KG1 (cell line): ENCODE results near the gene DPEP2NB.
"Not testable (repeated sequence)": the region's sequence is repeated elsewhere in the genome, so short reads cannot be mapped to it uniquely, and the experiment has no call there.

Source experiments
- DNase-seq: peaks from one replicate; lab custom pipeline; 2025; lab: John Stamatoyannopoulos, UW

The DPEP2NB gene

DNA sequence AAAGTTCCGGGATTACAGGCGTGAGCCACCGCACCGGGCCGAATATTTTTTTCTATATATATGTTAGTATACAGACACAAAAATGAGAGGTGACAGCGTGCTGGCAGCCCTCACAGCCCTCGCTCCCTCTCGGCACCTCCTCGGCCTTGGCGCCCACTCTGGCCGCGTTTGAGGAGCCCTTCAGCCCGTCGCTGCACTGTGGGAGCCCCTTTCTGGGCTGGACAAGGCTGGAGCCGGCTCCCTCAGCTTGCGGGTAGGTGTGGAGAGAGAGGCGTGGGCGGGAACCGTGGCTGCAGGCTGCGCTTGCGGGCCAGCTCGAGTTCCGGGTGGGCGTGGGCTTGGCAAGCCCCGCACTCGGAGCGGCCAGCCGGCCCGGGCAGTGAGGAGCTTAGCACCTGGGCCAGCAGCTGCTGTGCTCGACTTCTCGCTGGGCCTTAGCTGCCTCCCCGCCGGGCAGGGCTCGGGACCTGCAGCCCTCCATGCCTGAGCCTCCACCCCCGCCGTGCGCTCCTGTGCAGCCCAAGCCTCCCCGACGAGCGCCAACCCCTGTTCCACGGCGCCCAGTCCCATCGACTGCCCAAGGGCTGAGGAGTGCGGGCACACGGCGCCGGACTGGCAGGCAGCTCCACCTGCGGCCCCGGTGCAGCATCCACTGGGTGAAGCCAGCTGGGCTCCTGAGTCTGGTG, 33.6 kb downstream of the DPEP2NB start:
- no peak for DNase-seq

DNA sequence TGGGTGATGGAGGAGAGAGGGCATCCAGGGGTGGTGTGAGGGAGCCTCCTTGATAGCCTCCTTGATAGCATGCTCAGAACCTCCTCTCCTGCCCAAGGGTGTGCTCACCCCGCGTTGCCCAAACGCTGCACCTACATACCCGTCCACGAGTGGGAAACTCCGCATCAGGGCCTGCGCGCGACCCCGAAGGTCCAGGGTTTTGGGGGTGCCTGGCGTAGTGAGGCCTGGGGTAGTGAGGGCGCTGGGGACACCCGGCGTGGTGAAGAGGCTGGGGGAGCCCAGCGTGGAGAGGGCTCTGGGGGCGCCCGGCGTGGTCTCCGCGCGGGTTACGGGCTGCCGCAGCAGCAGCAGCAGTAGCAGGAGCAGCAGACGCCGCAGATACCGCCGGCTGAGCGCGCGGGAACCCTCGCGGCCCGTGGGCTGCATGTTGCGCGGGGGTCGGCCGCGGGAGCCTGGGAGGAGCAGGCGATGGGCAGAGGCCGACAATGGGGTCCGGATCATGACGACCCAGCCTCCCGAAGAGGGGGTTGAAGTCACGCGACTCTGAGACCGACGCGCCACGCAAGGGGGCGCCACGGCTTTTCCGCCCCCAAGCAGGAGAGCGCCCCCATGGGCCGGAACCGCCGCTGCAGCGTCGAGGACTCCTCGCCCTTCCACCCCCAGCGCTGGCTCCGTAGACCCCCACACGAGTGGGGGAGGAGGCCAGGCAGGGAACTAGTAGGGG, 35.6 kb downstream of the DPEP2NB start, which contains the start of gene DPEP3:
Gene DPEP3 (minus strand): TSS at position 545 of the 724 bp plus-strand sequence. CDS start 119 bp downstream, at position 426.
- no peak for DNase-seq

DNA sequence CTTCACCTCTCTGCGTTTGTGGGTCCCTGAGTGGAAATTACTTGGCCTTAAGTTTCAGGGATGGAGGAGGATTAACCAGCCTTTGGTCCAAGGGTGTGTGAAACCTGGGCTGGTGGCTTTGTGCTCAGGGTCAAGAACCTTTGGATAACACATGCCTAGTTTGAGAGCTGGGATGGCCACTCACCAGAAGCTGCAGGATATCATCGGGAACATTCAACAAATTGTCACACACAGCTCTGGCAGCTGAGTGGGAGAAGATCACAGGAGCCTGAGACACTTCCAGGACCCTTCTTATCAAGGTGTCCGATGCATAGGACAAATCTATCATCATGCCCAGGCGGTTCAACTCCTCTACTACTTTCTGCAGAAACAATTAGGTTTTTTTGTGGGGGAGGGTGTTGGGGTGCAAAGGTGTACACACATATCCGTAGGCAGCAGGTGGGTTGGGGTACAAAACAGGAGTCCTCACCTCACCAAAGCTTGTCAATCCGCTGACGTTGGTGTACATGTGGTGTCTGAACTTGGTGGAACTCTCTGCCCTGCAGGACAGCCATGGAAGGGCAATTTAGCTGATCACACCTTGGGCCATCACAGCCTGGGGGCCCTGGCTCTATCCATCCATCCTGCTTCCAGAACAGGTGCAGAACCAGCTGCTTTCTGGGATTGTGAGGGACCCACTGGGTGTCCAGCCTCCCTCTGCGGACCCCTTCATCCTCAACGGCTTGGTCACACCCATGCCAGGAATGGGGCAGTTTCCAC, 38.1 kb downstream of the DPEP2NB start:
- DNase-seq, result no peak

DNA sequence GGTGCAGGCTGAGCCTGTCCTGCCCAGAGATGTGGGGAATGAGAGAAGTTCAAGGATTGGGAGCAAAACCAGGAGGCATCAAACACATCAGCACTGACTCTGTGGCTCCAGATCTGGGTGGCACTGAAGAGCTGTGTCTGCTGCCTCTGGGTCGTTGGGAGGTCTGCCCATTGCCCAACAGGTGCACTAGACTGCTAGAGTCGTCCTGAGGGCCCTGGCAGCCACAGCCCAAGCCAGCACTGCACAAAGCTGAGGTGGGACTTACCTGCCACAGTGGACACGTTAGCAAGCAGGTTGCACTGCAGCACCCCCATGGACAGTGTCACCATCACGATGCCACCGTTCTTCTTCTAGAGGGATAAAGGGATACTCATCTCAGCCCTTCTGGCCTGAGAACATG, 38.7 kb downstream of the DPEP2NB start:
- DNase-seq, result no peak

DNA sequence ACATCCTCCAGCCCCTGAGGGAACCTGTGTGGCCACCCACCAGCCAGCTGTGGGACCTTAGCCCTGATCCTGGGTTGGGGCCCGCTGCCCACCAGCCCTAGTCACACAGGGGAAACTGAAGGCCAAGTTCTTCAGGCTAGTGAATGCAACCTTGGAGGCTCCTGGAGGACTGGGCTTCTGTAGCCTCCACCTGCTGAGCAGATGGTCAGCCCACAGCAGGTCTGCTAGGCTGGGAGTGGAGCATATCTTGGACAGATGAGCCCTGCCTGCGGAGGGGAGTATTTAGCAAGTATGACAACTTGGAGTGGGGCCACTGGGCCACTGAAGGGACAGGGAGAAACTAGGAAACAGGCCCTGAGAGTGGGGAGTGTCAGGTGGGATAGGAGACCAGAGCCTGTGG, 39.5 kb downstream of the DPEP2NB start:
- DNase-seq, result no peak

DNA sequence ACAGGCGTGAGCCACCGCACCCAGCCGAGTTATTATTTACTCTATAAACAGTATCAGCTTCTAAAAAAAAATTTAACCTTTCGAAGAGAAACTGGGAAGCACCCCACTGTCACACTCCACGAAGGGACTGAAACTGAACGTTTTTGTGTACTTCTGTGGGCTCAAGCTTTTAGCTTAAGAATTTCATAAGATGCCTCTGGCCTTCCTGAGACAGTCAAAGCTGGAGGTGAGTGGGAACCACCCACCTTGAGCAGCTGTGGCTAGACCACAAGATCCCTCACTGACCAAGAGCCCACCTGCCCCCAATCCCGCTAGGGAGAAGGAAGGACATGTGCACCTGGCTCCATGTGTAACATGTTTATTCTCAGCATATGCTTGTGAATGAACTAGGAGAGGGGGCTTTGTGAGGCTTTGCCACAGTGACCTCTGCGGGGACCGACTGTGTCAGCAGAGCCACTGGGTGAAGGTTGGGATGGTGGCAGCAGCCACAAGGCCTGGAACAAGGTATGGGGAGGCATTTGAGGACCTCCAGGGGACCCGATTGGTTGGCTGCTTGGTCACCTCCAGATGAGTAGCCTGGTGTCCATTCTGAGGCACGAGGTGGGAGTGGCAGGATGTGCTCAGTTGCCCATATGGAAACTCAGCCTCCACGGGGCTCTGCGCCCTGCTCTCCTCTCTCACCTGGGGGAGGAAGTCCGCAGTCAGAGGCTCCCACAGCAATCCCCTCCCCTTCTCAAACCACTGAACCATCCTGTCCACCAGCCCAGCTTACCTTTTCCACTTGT, 40.2 kb downstream of the DPEP2NB start:
- no peak for DNase-seq

DNA sequence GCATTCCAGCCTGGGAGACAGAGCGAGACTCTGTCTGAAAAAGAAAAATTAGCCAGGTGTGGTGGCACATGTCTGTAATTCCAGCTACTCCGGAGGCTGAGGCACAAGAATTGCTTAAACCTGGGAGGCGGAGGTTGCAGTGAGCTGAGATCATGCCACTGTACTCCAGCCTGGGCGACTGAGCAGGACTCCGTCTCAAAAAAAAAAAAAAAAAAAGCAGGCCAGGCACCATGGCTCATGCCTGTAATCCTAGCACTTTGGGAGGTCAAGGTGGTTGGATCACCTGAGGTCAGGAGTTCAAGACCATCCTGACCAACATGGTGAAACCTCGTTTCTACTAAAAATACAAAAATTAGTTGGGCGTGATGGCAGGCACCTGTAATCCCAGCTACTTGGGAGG, 43.4 kb downstream of the DPEP2NB start:
- not testable (repeated sequence) for DNase-seq

DNA sequence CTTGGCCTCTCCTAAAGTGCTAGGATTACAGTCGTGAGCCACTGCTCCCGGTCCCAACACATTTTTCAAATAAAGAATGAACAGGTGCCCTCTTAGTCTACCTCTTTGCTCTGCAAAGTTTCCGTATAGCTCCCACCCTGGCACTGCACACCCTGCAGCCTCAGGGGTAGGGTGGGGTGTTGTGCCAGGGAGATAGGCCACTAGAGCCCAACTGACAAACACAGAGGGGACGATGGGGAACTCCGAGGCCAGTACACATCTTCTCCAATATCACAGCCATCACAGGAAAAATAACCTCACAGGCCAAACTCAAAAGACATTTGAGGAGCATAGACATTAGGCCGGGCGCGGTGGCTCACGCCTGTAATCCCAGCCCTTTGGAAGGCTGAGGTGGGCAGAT, 44.6 kb downstream of the DPEP2NB start:
- no peak for DNase-seq

DNA sequence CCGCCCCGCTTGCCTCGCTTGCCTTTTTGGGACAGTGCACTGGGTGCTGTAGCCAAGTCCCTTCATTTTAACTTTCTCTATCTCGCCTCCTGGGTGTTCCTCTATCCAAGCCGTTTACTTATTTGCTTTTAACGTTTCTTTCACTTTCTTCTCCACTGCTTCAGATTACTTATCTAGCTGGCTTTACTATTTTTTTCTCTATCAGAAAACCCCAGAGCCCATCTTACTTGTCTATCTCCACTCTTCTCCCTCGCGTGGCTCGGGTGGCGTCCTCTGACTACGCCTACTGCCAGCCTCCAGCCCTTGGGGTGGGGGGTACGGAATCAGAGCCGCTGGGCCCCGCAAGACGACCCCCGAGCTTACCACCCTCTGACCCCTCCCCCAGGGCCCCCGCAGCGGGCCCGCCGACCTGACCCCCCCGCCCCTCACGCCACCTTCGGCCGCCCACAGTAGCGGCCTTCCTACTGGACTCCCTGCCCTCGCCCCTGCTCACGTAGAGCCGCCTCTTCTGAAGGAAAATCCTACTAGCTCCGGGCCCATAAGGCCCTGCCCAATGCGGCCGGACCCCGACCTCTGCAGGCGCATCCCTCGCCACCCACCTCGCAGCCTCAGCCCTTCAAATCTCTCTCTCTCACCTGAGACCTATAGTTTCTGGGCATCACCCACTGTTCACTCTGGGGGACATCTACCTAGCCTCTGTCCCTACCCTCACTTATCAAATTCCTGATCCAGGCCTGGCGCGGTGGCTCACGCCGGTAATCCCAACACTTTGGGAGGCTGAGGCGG, 46.3 kb downstream of the DPEP2NB start:
- DNase-seq, result no peak

DNA sequence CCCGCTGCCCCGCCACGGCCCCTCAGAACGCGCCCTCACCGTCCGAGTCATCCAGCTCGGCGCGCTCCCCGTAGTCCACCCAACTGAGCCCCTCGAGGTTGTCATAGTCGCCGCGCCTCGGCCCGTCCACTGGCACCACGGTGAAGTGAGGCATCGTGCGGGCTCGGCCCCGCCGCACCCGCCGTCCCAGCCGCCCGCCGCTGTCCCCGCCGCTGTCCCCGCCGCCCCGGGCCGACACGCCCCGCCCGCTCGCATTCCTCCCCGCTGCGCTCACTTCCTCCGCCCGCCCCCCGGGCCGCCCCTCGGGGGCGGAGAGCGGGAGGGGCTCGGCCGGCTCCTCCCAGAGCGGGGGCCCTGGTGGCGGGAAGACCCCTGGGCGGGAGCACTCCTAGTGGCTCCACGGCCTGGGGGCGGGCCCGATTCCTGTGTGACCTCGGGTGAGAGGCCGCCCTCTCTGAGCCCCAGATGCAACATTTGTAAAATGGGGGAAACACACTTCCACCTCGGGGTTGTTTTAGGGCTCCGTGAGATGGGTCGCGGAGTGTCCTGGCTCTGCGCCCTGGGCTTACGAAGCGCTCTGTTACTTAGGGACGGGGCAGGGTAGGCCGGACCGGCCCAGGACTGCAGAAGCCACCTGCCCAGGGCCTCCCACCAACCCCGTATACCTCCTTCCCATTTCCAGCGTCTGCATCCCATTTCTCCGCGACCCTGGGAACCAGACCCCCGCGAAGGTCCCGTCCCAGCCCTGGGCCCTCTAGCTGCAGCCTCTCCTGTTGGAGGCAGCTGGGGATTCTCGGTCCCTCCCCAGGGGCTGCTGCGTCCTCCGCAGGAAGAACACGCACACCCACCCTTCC, 47.1 kb downstream of the DPEP2NB start, which contains the start of gene SLC12A4:
Gene SLC12A4 (minus strand): TSS at position 238 of the 854 bp plus-strand sequence. CDS start 84 bp downstream, at position 154.
- peak; percentile 43 for DNase-seq

DNA sequence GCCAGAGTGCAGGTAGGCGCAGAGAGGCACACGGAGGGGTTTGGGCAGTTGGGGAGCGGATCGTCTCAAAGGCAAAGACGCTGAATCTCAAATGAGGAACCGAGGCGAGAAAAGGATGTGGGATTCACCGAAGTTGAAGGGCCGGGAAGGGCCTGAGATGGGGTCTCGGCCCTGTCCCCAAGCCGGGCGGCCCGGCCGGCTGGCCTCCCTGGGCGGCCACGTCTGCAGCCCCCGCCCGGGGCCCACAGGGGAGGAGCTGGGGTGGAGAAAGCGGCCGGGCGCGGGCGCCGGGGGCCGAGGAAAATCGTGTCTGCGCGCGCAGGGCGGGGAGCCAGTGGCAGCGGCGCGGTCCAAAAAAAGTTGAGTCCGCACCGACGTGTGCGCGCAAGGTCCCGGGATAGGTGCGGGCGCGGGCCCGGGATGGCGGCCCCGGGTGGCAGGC, 47.7 kb downstream of the DPEP2NB start:
- no peak for DNase-seq

DNA sequence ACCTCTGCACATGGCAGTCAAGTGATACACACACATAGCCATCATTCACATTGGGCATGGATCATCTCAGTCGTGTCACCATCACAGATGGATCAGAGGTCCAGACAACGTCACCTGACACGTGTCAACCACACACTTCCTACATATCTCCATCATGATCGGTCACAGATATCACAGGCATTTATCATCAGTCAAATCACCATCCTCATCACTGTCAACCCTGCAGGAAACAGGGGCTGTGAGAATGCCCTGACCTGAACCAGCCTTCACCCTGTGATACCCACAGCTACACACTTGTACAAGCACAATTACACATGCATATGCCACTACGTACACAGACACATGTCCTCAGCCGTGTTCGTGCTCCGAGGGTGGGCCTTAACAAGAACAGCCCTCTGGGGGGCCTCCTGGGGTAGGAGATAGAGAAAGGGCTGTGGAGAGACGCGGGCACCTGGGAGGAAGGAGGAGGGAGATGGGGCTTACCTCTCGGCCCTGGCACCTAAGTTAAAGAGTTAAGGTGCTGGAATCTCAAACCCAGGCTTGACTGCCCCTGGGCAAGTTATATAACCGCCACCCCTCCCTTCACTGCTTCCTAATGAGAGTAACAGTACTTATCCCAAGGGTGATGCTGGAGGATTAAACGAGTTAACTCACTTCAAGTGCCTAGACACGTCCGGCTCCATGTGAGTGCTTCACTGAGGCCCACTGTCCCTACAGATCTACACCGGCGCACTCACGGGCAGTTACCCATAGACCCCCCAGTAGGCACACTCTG, 48.3 kb downstream of the DPEP2NB start:
- no peak for DNase-seq

DNA sequence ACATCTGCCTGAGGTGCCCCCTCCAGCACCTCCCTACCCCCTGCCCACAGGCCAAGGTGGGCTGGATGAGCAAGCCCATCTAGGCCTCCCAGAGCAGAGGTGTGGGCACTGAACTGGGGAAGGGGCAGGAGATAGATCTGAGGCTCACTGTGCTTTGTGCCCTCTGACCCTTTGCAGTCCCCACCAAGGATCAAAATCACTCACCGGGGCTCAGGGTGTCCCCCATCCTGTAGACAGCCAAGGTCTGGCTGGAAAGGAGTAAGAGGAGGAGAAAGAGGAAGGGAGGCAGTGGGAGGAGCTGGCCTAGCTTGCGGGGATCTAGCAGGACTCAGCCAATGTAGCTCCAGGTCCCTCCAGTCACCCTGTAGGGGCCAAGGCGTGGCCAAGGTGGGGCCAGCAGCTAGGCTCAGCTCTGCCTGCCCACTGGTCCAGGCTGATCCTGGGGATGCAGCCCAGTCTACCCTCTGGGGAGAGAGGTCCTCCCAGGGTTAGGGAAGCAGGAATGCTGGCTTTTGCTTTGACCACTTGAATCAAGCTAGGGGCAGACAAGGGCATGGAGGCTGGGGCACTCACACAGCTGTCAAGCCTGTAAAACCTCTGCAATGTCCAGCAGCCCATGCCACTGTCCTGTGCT, 49.0 kb downstream of the DPEP2NB start:
- DNase-seq, result no peak

DNA sequence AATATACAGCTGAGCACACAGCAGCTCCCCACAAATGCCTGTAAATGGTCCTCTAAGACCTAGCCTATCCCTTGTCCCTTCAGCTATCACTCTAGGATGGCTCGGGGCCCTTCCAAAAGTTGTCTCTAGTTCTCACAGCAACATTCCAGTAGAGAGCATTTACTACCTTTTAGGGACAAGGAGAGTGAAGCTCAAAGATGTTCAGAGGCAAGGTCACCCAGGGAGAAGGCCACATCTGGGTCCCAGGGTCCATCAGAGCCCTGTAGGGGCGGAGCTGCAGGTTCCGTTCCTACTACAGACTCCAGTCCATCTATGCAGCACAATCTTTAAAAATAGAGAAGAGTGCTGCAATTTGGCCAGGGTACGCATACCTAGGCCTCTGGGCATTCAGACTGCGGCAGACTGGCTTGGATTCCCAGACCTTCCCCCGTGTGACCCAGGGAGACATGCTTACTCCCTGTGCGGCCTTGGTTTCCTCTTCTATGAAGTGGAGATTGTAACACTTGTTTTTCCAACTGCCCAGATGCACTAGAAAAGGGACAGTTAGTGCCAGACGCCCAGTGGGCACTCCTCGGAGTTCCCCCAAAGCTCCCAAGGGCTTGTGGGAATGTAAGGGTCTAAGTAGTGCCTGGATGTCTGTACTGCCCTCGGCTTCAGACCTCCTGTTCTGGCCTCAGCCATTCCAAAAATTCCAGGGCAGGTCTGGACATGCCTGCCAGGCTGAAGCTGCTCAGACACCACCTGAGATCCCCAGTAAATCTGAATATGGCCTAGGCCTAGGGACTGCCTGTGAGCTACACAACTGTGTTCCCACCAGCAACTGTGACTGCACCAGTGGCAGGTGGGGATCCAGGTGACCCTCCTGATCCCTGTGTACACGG, 49.8 kb downstream of the DPEP2NB start:
- no peak for DNase-seq

DNA sequence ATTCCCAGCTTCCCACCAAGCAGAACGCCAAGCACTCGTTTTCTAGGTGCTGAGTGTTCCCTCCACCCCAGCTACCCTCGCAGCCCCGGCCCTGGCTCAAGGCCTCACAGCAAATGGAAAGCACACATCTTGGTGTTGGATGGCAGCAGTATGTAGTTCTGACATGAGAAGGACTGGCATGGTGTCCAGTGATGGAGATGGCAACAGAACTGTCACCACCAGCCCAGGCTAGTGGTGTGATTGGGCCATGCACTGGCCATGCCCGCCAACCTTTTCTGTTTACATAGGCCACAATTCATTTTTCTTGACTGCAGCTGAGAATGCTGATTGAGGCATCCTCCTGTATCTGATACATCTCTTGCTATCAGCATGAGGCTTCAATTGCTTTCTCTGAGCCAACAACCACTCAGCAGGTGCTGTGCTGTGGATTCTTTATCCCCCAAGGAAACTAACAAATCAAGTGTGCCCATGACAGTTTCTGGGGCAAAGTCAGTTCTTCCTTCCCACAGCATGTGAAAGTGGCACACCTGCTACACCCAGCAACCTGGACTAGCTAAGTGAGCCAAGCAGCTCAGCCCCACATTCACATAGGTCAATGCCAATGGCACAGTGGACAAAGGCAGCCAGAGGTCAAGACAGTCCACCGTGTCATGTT, 51.1 kb downstream of the DPEP2NB start:
- DNase-seq, result no peak

DNA sequence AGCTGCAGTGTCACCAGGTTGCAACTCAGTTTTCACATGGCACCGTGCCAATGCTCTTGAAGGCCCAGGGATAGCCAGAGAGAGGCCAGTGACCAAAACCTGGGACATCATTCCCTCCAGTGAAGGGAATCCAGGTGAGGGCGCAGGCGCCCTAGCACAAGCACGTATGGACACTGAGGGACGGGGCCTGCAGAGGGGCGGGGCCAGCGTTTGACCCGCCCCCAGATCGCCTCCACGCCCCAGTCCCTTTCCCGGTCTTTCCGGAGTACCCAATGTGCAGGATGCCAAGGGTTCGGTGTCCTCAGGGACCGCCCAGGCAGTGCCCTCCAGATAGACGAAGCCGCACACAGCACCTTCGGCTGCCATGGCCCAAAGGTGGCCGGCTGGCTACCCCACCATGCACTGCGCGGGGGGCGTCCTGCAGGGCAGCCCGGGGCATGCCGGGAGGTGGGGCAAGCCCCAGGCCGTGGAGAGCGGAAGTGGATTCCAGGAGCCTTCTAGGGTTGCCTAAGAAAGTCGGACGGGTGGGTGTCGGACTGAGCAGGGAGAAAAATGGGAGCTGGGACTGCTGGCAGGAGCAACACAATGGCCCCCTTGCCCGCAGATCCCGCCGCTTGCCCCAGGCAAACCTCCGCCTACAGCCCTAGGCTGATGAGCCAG, 51.9 kb downstream of the DPEP2NB start:
- DNase-seq, result no peak
